ENCODE results near the gene FAM89B. TPM values are rescaled to one million over a fixed set of nuclear protein-coding genes. Genes with fewer than 3 reads are reported as not detected.

The FAM89B gene
- total RNA-seq, 4 donors from 2014 or later = 40.8 to 55.3 (median 44.6) TPM

GRCh38 chr11:65571940-65572339 lies 398 bp upstream of the FAM89B start:
- Histone ChIP-seq H3K27ac (peak overlapping the region; percentile 68 to 95 (median 91)), H3K4me3 (peak overlapping the region; percentile 35 to 81 (median 56)), H3K27me3 (no peaks in the 10 kb centered on the region), H3K9me3 (no peaks in the 10 kb centered on the region), H3K36me3 (peaks cover 0 to 1% (median 0%) of the 10 kb centered on the region in 3 donors), H3K4me1 (peaks cover 0 to 80% (median 62%) of the 10 kb centered on the region in 4 donors)
- DNase-seq (ENCODE audit: low spot score in 2 of 2) = no peak
- 7 to 9% methylated on average over 11 of the region's 11 CpGs for WGBS, 2 donors
- TF ChIP-seq EP300 (IDR thresholded peaks at IDR 0.05) (no peak), CTCF (IDR thresholded peaks at IDR 0.05) (peak; percentile 16 to 36 (median 23))

- H3K36me3 ChIP-seq = no peaks in the 10 kb centered on the region
- H3K4me3 ChIP-seq = peak overlapping the region; percentile 52 to 81 (median 56)
- no peak for TF ChIP-seq POLR2A (IDR thresholded peaks at IDR 0.05)
- TF ChIP-seq CTCF (IDR thresholded peaks at IDR 0.05) = no peak
- TF ChIP-seq EP300 (IDR thresholded peaks at IDR 0.05) = no peak
- WGBS, 2 donors = 17 to 28% methylated on average over 20 to 21 of the region's 22 CpGs
- H3K9me3 ChIP-seq = no peaks in the 10 kb centered on the region
- H3K27me3 ChIP-seq = no peaks in the 10 kb centered on the region
- peaks cover 0 to 80% (median 72%) of the 10 kb centered on the region in 4 donors for H3K4me1 ChIP-seq
- no peak for DNase-seq (ENCODE audit: low spot score in 2 of 2)
- peak overlapping the region; percentile 68 to 95 (median 94) for H3K27ac ChIP-seq
These were observed 1.2 kb downstream of the FAM89B start for GRCh38 chr11:65573391-65574079.

- H3K4me1 ChIP-seq = peaks cover 0 to 80% (median 67%) of the 10 kb centered on the region in 4 donors
- H3K9me3 ChIP-seq = no peaks in the 10 kb centered on the region
- peak; percentile 69 to 76 for DNase-seq (ENCODE audit: low spot score in 2 of 2)
- peak; percentile 96 to 99 (median 98) for TF ChIP-seq CTCF (IDR thresholded peaks at IDR 0.05)
- TF ChIP-seq POLR2A (IDR thresholded peaks at IDR 0.05) = no peak
- peak; percentile 56 to 92 for TF ChIP-seq EP300 (IDR thresholded peaks at IDR 0.05)
- no peaks in the 10 kb centered on the region for H3K27me3 ChIP-seq
- peak overlapping the region; percentile 53 to 81 (median 60) for H3K4me3 ChIP-seq
- peaks cover 0 to 5% (median 0%) of the 10 kb centered on the region in 3 donors for H3K36me3 ChIP-seq
- peak overlapping the region; percentile 75 to 95 (median 94) for H3K27ac ChIP-seq
- WGBS, 2 donors = 1 to 3% methylated on average over 11 to 57 of the region's 67 CpGs
These were observed 1.9 kb downstream of the FAM89B start for GRCh38 chr11:65574109-65574810.

DNA sequence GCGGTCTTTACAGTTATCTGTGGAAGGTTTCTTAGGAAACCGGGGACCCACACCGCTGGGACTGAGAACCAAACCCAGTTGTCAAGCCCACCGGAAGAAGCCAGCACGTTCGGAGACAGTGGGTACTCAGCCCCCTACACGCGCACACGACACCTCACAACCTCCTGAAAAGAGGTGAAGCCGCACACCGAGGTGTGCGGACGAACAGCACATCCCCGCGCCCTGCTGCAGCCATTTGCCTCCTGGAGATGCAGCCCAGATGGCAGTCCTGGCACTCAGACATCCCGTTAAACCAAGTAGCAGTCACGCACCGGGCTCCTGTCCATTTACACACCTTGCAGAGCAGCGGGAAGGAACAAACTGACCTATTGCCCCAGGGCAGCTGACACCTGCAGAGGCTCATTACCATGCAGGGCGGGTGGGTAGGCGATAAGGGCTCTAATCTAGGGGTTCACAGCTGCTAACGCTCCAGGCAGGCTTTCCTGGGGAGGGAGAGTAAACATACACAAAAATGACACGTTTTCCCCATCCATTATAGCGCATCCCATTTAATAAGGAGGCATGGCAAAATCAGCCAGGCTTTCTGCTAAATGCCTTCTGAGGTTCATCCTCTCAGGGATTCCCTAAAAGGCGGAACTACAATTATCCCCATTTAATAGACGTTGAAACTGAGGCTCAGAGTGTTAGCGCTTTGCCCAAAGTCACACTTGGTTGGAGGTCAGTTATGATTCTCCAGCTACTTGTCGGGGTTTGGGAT lies 2.7 kb downstream of the FAM89B start:
- H3K4me1 ChIP-seq = peaks cover 0 to 77% (median 65%) of the 10 kb centered on the region in 4 donors
- H3K27ac ChIP-seq = peak overlapping the region; percentile 75 to 95 (median 94)
- H3K4me3 ChIP-seq = peak overlapping the region; percentile 53 to 81 (median 60)
- H3K27me3 ChIP-seq = no peaks in the 10 kb centered on the region
- TF ChIP-seq EP300 (IDR thresholded peaks at IDR 0.05) (peak in 1 of 2 donors; percentile 27), POLR2A (IDR thresholded peaks at IDR 0.05) (no peak)
- WGBS, 2 donors = 24 to 25% methylated on average over 25 to 26 of the region's 28 CpGs
- peaks cover 0 to 12% (median 3%) of the 10 kb centered on the region in 3 donors for H3K36me3 ChIP-seq
- no peaks in the 10 kb centered on the region for H3K9me3 ChIP-seq
- DNase-seq (ENCODE audit: low spot score in 2 of 2) = no peak

GRCh38 chr11:65575568-65576231 lies 3.4 kb downstream of the FAM89B start, which contains the start of gene EHBP1L1:
Gene EHBP1L1, plus strand, starts transcription at chr11:65576053. Its CDS starts 250 bp downstream, at chr11:65576303.
- Histone ChIP-seq H3K27ac (peak within 1 kb of the TSS; percentile 75 to 95 (median 94)), H3K27me3 (no peaks in the 10 kb centered on the region), H3K9me3 (no peaks in the 10 kb centered on the region), H3K4me1 (peaks cover 0 to 75% (median 63%) of the 10 kb centered on the region in 4 donors), H3K4me3 (peak within 1 kb of the TSS; percentile 53 to 81 (median 60)), H3K36me3 (peaks cover 2 to 19% (median 11%) of the 10 kb centered on the region in 3 donors)
- 0 to 10% methylated on average over 3 to 40 of the region's 69 CpGs for WGBS, 2 donors
- peak in 1 of 2 donors; percentile 49 for DNase-seq (ENCODE audit: low spot score in 2 of 2)
- TF ChIP-seq EP300 (IDR thresholded peaks at IDR 0.05) = no peak
- TF ChIP-seq POLR2A (IDR thresholded peaks at IDR 0.05) = peak in 1 of 2 donors; percentile 31
- TF ChIP-seq CTCF (IDR thresholded peaks at IDR 0.05) = no peak

All from tibial nerve (tissue), 4 donors.